GM18907 (cell line): Measurements from ENCODE around the gene CFDP1.

Source experiments
- ATAC-seq: cut with Tn5 transposase; IDR thresholded peaks from one replicate; pipeline ENCODE4 v1.9.1; 2021; ENCODE audit warnings: mild to moderate bottlenecking, moderate library complexity; ENCODE audit not compliant: unreplicated experiment

CFDP1 gene

DNA sequence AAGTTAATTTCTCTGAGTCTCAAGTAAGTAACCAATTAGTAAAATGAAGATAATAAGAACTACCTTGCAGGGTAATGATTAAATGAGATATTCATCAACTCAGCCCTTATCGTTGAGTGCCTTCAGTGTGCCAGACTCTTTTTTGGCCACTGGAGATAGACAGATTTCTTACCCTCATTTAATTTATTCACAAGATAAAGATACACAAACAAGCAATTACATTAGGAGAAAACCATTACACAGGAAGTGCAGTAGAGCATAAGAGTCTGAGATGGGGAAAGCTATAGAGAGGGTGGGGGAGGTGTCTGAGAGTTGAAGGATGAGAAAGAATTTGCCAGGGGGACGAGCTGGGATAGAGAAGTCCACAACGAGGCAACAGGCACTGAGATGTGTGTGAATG lies 109.4 kb downstream of the CFDP1 start:
- ATAC-seq = no peak

DNA sequence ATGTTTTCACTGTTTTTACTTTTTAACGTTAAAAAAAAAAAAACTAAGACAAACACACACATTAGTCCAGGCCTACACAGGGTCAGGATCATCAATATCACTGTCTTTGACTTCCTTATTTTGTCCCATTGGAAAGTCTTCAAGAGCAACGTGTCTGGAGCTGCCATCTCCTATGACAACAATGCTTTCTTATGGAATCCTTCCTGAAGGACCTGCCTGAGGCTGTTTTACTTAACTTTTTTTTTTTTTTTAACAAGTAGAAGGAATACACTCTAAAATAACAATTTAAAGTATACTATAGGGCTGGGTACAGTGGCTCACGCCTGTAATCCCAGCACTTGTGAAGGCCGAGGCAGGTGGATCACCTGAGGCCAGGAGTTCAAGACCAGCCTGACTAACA lies 110.1 kb downstream of the CFDP1 start:
- no peak for ATAC-seq

DNA sequence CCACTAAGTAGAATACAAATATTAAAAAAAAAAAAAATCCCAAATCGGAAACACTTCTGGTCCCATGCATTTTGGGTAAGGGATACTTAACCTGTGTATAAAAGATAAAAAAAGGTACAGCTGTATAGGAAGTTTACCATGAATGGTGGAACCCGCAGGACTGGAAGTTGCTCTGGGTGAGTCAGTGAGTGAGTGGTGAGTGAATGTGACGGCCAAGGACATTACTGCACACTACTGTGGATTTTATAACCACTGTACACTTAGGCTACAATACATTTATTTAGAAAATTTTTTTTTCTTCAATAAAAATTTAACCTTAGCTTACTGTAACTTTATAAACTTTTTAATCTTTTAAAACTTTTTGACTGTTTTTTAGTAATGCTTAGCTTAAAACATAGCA lies 110.6 kb downstream of the CFDP1 start:
- ATAC-seq = no peak

DNA sequence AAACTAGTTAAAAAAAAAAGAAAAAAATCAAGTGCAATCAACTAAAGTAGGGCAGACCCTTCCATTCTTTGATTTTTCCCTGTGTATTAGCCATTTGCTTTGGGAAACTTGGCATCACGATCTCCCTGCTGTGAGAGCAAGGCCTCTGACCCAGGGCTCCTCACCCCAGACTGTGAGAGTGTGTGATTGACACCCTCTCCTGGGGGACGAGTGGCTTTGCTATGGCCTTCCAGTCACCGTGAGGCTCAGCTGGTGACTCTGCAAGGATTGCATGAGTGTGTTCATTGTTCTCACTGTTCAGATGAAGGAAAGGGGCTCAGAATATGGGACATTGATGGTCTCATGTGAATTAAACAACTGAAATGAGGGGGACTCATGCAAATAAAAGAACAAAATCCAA lies 112.9 kb downstream of the CFDP1 start:
- ATAC-seq = no peak

DNA sequence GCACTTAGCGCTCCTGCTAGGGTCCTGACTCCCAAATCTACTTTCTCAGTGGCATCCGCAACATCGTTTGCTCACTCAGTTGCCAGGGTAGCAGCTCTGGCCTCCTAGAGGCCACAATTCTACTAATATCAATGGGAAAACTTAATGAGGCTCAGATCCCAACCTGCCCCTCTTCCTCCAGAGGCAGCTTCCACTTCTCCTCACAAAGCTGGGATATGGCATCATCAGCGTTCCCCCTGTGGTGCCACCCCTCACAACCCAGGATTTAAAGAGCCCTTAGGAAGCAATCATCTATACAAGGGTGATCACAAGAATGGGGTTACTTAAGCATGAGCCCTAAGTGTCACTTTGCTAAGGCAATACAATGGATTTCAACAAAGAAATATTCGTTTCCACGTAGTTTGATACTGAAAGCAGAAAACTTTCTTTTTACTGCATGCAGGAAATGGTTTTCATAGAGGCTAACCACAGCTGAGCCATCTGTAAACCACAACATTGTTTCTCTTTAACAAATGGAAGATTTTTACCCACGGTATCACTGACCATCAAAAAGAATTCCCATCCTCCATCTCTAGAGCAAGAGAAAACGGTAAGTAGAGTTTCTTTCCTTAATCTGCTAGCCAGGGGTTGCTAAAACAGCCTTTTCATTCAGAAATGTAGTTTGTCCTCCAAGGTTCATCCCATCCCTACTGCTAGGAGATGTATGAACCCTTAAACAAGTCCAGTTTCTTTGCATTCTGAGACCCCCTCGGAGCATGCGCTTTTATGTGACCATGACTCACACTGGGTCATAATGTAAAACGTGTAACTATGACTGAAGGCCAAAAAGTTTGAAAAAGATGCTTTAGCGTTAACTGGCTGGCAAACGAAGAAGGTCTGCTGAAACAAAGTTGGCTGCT lies 113.5 kb downstream of the CFDP1 start:
- ATAC-seq = peak; percentile 84

DNA sequence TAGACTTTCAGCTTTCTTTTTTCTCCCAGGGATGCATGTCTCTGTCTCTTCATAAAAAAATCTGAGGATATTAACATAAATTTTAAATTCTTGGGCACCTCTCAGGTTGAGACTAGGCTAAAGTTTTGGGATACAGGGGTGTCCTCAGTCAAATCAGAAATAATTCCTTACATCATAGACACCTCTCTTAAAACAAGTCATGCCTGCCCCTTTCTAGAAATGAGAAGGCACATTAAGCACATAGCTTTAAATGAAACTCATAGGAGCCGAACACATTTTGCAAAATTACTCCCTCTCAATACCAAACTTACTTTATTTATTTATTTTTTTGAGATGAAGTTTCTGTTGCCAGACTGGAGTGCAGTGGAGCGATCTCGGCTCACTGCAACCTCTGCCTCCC lies 114.6 kb downstream of the CFDP1 start:
- no peak for ATAC-seq

DNA sequence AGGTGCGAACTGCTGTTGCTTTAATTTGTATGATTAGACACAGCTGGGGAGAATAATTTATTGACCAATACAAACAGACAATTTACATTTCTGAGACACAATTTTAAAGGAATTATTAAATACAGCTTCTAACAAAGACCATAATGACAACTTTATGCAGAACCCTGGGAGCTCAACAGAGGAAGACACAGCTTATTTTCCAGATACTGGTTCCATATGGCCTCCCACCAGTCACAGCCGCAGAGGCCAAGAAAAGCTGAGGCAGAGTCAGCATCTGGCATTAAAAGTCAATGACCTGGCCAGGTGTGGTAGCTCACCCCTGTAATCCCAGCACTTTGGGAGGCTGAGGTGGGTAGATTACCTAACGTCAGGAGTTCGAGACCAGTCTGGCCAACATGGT lies 115.8 kb downstream of the CFDP1 start:
- ATAC-seq = no peak

DNA sequence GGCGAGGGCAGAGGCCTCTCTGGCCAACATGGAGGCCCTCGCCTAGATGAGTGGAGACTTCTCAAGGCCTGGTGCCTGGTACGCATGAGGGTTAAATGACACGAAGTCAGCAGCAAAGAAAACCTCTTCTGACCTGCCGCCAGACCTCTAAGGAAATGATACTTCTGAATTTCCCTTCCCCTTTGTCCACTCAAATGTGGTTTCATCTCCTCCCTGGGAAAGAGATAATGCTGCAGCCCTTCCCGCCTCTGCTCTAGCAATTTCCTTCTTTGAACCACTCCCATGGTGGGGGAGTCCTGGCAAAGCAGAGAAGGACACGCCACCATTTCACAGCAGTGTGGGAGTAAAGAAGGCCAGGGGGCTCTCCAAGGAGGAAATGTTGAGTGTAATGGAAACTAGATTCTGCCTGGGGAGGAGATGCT lies 116.2 kb downstream of the CFDP1 start:
- ATAC-seq = peak; percentile 40

DNA sequence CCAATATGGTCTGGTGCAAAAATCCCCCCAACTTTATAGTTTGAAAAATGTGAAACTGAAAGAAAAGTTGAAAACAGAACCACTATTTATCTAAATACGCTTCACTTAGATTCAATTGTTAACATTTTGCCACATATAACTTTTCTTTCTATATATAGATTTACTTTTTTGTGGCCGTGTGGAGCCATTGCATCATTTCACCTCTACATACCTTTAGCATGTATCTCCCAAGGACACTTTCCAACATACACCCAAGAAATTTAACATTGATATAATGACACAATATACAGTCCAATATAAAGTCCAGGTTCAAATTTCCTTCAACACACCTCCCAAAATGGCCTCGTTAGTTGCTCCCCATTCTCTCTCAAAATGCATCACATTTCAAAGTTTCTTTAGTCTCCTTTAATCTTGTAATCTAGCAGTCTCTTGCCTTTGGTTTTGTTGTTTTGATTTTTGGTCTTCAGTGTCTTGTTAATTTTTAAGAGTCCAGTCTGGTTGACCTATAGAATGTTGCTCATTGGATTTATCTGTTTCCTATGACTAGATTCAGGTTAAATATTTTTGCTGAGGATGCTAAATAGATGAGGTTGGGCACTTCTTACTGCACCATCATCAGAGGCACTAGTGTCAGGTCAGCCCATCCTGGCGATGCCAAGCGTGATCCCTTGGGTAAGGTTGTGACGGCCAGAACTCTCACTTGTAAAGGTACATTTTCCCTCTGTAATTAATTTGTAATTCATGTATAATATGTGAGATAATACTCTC lies 117.6 kb downstream of the CFDP1 start:
- ATAC-seq = no peak

DNA sequence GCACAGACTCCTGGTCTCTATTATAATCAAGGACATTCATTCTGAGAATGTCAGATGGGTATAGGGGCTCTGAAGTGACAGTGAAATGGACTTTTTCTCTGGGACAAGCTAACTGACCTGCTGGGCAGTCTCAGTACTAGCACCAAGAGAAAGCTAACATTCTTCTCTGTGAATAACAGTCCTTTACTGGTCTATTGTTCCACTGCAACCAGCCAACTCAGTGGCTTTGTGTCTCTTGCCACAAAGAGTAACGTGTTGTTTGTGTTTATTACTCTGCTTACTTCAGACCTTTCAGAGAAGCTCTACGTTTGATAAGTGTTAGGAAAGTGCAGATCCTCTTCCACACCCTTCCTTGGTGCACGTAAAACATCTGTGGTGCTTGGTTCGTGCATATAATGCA lies 120.4 kb downstream of the CFDP1 start:
- no peak for ATAC-seq

DNA sequence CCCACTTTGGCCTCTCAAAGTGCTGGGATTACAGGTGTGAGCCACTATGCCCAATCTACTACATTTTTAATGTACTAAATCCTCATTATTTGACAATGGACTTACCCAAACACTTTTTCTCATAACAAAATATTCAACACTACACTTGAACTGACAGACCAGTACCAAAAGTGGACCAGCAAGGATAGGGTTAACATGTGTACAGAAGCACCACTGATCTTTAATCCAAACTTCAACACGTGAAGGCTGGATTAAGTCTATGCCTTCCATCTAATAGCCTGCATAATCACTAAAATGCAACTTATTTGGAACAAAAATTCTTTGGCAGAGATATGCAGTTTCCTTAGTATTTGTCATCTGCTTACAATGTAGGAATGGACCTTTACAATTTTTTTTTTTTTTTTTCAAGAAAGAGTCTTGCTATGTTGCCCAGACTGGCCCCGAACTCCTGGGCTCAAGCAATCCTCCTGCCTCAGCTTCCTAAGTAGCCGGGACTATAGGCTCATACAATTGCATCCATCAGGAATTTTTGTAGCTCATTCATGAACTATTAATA lies 121.8 kb downstream of the CFDP1 start:
- ATAC-seq = no peak

DNA sequence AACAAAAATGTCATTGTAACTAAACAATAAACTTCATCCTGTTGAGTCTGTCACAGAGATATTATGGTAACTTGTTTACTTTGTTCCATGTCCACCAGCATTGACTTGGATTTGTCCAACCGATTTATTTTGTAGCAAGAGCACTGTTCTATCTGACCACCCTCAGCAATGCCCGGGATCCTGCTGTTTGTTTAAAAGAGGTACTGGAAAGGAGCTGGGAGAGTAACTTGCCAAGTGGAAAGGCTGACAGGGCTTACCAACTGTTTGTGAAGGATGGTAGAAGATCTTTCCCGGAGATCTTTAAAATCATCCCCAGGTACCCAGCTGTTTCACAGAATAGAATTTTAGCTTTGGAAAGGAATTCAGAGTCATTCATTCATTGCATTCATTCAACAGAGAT lies 122.8 kb downstream of the CFDP1 start:
- ATAC-seq = no peak

DNA sequence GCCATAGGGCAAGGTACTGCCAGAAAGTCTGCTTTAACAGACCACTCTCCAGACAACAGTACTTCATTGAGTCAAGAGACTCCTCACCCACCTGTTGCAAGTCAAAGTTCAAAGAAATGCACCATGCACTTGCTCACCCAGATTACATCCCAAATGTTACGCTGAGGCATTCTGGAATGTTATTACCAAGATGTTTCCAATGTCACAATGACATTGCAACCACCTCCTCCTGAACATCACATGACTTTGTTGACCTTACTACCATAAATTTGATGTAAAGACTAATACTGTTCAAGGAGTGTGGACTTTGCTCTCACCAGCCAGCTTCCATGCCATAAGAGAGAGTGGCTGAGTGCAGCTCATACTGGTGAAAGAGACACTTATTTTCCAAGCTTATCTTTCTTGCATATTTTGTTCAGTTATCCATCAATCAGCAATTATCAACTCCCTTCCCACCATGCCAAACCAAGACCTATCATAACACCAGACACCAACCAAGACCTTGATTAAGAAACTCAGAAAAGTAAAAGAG lies 123.3 kb downstream of the CFDP1 start:
- no peak for ATAC-seq

DNA sequence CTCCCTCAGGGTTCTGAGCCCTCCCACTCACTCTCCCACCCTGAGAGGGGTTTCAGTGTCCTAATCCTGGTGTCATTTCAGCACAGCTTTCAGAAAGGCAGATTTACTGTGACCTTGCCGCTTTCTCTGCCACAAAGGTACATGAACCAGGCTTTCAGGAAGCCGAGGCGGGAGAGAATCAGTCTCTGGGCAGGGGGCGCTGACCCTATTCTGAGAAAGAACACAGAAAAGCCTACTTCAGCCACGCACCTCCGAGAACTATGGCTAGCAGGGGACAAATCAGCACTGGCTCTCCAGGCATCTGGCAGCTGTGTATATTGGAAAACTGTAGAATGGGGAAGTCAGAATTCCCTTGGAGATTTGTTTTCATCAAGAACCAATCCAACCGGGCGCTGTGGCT lies 124.1 kb downstream of the CFDP1 start:
- ATAC-seq = no peak

DNA sequence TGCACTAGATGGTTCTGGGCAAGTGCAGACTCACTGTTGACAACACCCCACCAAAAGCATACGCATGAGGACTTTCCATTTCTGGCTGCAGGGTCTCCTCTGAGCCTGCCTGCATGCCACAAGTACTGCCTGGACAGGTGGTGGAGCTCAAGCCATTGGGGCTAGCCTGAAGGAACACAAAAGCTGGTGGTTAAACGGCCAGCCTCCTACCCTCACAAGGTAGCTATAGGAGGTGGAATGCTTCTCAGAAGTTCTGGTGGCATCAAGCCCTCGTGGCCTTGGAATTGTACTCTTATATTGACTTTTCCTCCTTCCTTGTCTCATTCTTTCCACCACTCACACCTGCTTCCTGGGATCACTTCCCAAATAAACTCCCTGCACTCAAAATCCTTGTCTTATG lies 125.3 kb downstream of the CFDP1 start:
- no peak for ATAC-seq

DNA sequence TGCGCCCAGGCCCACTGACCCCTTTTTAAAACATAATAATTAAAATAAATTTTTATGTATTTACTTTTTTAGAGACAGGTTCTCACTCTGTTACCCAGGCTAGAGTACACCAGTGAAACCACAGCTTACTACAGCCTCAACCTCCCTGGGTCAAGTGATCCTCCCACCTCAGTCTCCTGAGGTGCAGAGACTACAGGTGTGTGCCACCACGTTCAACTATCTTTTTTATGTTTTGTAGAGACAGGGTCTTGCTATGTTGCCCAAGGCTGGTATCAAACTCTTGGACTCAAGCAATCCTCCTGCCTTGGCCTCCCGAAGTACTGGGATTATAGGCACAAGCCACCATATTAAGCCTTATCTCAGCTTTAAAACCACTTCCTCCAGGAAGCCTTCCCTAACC lies 125.8 kb downstream of the CFDP1 start:
- ATAC-seq = no peak

DNA sequence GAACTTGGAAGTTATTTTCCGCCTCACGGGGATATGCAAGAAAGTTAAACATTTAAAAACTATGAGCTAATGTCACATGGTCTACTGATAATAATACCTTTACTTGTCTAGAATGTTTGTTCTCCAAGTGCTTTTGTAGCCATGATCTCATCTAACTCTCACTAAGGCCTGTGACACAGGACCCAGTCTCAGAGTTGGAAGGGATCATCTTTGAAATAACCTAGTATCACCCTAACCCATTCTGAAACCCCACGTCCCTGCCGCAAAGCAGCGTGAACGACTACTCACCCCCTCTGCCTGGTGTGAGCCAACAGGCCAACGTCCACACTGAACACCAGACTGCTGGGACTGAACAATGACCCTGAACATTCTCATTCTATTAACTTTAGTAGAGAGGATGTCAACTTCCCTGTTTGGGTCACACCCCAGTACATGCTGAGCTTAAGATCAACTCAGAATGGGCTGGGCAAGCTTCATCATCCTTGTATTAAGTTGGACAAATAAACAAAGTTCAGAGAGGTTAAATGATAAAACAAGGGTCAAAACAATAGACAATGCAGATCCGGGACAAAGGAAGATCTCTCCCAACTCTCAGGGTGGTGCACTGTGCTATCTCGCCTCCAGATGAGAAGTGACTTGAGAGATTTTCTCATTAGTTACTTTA lies 127.1 kb downstream of the CFDP1 start:
- no peak for ATAC-seq

DNA sequence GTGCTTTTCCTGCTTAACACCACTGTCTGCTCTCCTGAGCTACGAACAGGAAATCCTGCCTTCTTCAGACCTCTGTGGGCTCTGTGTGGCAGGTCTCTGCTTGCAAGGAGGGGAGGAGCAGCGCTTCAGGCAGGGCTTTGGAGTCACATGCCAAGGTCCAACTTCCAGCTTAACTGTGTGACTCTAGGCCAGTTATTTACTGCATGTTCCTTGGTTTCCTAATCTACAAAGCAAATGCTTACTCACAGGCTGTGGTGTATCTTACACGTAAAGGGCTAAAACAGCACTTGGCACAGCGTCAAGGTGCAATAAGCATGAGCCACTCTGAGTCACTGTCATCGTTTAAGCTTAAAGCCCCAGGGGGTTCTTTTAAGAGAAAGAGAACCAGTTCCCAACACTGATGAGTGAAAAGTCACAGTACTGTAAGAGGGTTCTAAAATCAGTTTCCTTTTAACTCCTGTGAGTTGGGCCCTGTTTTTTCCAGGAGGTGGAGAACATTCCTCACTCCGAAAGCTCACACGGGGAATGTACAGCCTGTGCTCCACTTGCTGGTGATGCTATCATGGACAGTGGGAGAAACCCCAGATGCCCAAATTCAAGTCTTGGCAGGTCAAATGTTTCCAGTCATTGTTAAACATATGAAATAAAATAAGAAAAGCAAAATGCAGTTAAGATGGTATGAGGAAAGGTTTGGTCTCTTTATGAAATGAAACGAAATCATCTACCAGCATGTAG lies 127.8 kb downstream of the CFDP1 start:
- peak; percentile 80 for ATAC-seq

DNA sequence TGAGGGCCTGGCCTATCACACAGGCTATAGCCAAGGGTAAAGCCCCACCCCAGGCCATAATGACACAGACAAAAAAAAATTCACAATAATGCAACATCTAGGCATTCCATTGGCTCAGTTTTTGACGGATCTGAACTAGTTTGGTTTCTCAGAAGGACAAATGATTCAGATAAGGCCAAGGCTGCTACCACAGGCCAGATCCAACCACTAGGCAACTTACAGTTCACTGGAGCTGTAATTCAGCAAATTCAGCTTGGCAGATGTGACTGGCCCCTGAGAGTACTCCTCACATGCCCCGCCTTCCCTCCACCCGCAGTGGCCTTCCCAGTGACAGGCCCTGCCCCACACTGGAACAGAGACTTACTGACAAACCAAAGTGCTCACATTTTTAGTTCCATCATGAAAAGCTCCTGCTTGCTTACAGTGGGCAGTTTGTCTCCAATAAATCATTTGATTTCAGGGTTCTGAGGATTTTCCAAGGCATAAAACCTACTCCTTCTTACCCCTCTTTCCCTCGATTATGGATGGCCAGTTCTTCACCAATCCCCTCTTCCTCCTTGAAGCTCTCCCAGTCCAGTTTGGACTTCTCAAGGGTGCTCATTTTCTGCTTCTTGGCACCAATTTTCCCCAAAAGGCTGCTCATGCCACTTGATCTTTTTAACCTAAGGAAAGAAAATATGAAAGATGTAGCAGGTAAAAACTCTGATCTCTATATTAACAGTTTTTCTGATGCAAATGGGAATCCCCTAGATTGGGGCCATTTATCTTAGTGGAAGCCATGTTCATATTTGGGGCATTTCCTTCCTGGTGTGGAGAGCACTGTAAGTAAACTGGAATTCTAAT lies 128.6 kb downstream of the CFDP1 start:
- no peak for ATAC-seq

DNA sequence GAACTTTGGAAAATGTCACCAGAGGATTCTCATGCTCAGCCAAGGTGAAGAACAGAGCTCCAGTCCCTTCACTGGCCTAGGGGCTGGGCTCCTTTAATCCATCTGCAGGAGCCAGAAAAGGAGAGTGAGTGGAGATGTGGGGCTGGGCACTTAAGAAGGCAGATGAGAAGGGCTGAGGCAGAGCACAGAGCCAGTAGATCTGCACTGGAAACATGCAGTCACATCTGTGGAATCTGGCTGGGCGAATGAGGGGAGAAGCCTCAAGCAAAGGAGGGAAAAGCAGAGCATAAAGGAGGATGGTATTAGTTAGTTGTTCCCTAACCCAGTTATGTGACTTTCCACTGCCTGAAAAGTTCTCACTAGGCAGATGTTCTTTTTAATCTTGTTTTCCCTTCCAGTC lies 131.5 kb downstream of the CFDP1 start:
- no peak for ATAC-seq
